Stimulated activated memory B cell treated with anti-CD40 and anti-IgM and Interleukin-4, amounts not matched to agents 10 μg/mL and 1 μg/mL and 100 μg/mL, for 72 hours (primary cell): ENCODE measurements around the gene RNF212B.
"Not testable (repeated sequence)": the region's sequence is repeated elsewhere in the genome, so short reads cannot be mapped to it uniquely, and the experiment has no call there.

Source experiments
- ATAC-seq: fragments of 150-1000 bp; cut with Tn5 transposase; 2 replicates; pipeline ENCODE4 v1.10.0; 2021
- H3K27ac Mint-ChIP-seq: one replicate; pipeline ENCODE4 v1.8.0; 2022; ENCODE audit warnings: mild to moderate bottlenecking, mixed read lengths
- H3K27me3 Mint-ChIP-seq: one replicate; pipeline ENCODE4 v1.8.0; 2022; ENCODE audit warnings: mixed read lengths
- H3K36me3 Mint-ChIP-seq: one replicate; pipeline ENCODE4 v1.8.0; 2022; ENCODE audit warnings: mixed read lengths
- H3K4me1 Mint-ChIP-seq: one replicate; pipeline ENCODE4 v1.8.0; 2022; ENCODE audit warnings: mixed read lengths
- H3K4me3 Mint-ChIP-seq: one replicate; pipeline ENCODE4 v1.8.0; 2022; ENCODE audit warnings: mild to moderate bottlenecking, moderate library complexity, mixed read lengths
- H3K9me3 Mint-ChIP-seq: one replicate; pipeline ENCODE4 v1.8.0; 2022; ENCODE audit warnings: mixed read lengths

Gene RNF212B

GRCh38 chr14:23237772-23238594 lies at the start of gene RNF212B:
Gene RNF212B, plus strand, starts transcription at chr14:23237936. Its CDS starts 2,410 bp downstream, at chr14:23240346.
- Mint-ChIP-seq H3K9me3 (no peaks in the 10 kb centered on the region), H3K36me3 (peaks cover 5% of the 10 kb centered on the region), H3K4me1 (peaks cover 20% of the 10 kb centered on the region), H3K27me3 (peaks cover 42% of the 10 kb centered on the region), H3K27ac (no peak within 1 kb of the TSS), H3K4me3 (peak within 1 kb of the TSS; percentile 65)
- ATAC-seq = peak; percentile 70

GRCh38 chr14:23193432-23193831 lies 44.3 kb upstream of the RNF212B start:
- H3K27ac Mint-ChIP-seq = no peak overlapping the region
- ATAC-seq = no peak

GRCh38 chr14:23195552-23196101 lies 42.1 kb upstream of the RNF212B start:
- Mint-ChIP-seq H3K9me3 (peaks cover 4% of the 10 kb centered on the region), H3K4me1 (no peaks in the 10 kb centered on the region), H3K27me3 (peaks cover 8% of the 10 kb centered on the region), H3K27ac (no peak overlapping the region), H3K36me3 (no peaks in the 10 kb centered on the region), H3K4me3 (no peak overlapping the region)
- ATAC-seq = no peak

More at GRCh38 chr14:23193432-23193831, 44.3 kb upstream of the RNF212B start:
- Mint-ChIP-seq H3K4me1 (no peaks in the 10 kb centered on the region), H3K9me3 (peaks cover 4% of the 10 kb centered on the region), H3K4me3 (no peak overlapping the region), H3K27me3 (peaks cover 8% of the 10 kb centered on the region), H3K36me3 (no peaks in the 10 kb centered on the region)

- H3K4me3 Mint-ChIP-seq, H3K36me3 Mint-ChIP-seq, H3K27me3 Mint-ChIP-seq, H3K27ac Mint-ChIP-seq, ATAC-seq, H3K4me1 Mint-ChIP-seq, H3K9me3 Mint-ChIP-seq: not testable (repeated sequence)
Measured at GRCh38 chr14:23196487-23196886, 41.2 kb upstream of the RNF212B start.

GRCh38 chr14:23199141-23199540 lies 38.6 kb upstream of the RNF212B start:
- not testable (repeated sequence) for H3K4me3 Mint-ChIP-seq, H3K4me1 Mint-ChIP-seq, H3K9me3 Mint-ChIP-seq, H3K27ac Mint-ChIP-seq, H3K27me3 Mint-ChIP-seq, ATAC-seq, H3K36me3 Mint-ChIP-seq

- H3K27me3 Mint-ChIP-seq = peaks cover 10% of the 10 kb centered on the region
- no peaks in the 10 kb centered on the region for H3K4me1 Mint-ChIP-seq
- H3K36me3 Mint-ChIP-seq = no peaks in the 10 kb centered on the region
- no peak overlapping the region for H3K4me3 Mint-ChIP-seq
- no peak overlapping the region for H3K27ac Mint-ChIP-seq
- ATAC-seq = no peak
- H3K9me3 Mint-ChIP-seq = no peaks in the 10 kb centered on the region
Measured at GRCh38 chr14:23202001-23202400, 35.7 kb upstream of the RNF212B start.

GRCh38 chr14:23206422-23207145 lies 31.2 kb upstream of the RNF212B start:
- ATAC-seq = no peak
- H3K27ac Mint-ChIP-seq = no peak overlapping the region
- no peaks in the 10 kb centered on the region for H3K4me1 Mint-ChIP-seq
- H3K36me3 Mint-ChIP-seq = no peaks in the 10 kb centered on the region
- H3K27me3 Mint-ChIP-seq = peaks cover 44% of the 10 kb centered on the region
- no peaks in the 10 kb centered on the region for H3K9me3 Mint-ChIP-seq
- H3K4me3 Mint-ChIP-seq = no peak overlapping the region

GRCh38 chr14:23207146-23207540 lies 30.6 kb upstream of the RNF212B start:
- Mint-ChIP-seq H3K27me3 (peaks cover 46% of the 10 kb centered on the region), H3K36me3 (no peaks in the 10 kb centered on the region), H3K4me3 (no peak overlapping the region)

GRCh38 chr14:23208324-23208723 lies 29.4 kb upstream of the RNF212B start:
- H3K27ac Mint-ChIP-seq = no peak overlapping the region
- H3K4me1 Mint-ChIP-seq = no peaks in the 10 kb centered on the region
- no peaks in the 10 kb centered on the region for H3K9me3 Mint-ChIP-seq
- H3K4me3 Mint-ChIP-seq = no peak overlapping the region
- ATAC-seq = no peak
- peaks cover 49% of the 10 kb centered on the region for H3K27me3 Mint-ChIP-seq
- H3K36me3 Mint-ChIP-seq = no peaks in the 10 kb centered on the region

More at GRCh38 chr14:23207146-23207540, 30.6 kb upstream of the RNF212B start:
- H3K27ac Mint-ChIP-seq = no peak overlapping the region
- H3K4me1 Mint-ChIP-seq = no peaks in the 10 kb centered on the region
- no peaks in the 10 kb centered on the region for H3K9me3 Mint-ChIP-seq
- no peak for ATAC-seq

GRCh38 chr14:23209651-23210423 lies 27.9 kb upstream of the RNF212B start:
- no peak for ATAC-seq
- Mint-ChIP-seq H3K27ac (no peak overlapping the region), H3K4me1 (no peaks in the 10 kb centered on the region), H3K9me3 (no peaks in the 10 kb centered on the region), H3K4me3 (no peak overlapping the region), H3K27me3 (peaks cover 55% of the 10 kb centered on the region), H3K36me3 (no peaks in the 10 kb centered on the region)

- Mint-ChIP-seq H3K27ac (no peak overlapping the region), H3K4me1 (peaks cover 9% of the 10 kb centered on the region), H3K9me3 (peaks cover 4% of the 10 kb centered on the region), H3K4me3 (no peak overlapping the region), H3K27me3 (peaks cover 69% of the 10 kb centered on the region), H3K36me3 (no peaks in the 10 kb centered on the region)
- no peak for ATAC-seq
Measured at GRCh38 chr14:23215421-23215820, 22.3 kb upstream of the RNF212B start.

GRCh38 chr14:23217032-23218020 lies 20.4 kb upstream of the RNF212B start:
- peaks cover 9% of the 10 kb centered on the region for H3K4me1 Mint-ChIP-seq
- H3K4me3 Mint-ChIP-seq = no peak overlapping the region
- no peaks in the 10 kb centered on the region for H3K36me3 Mint-ChIP-seq
- peaks cover 4% of the 10 kb centered on the region for H3K9me3 Mint-ChIP-seq
- ATAC-seq = no peak
- H3K27ac Mint-ChIP-seq = no peak overlapping the region
- H3K27me3 Mint-ChIP-seq = peaks cover 77% of the 10 kb centered on the region

GRCh38 chr14:23219075-23219474 lies 18.7 kb upstream of the RNF212B start:
- H3K4me3 Mint-ChIP-seq = no peak overlapping the region
- H3K27ac Mint-ChIP-seq = no peak overlapping the region
- peaks cover 4% of the 10 kb centered on the region for H3K9me3 Mint-ChIP-seq
- peaks cover 9% of the 10 kb centered on the region for H3K4me1 Mint-ChIP-seq
- peaks cover 73% of the 10 kb centered on the region for H3K27me3 Mint-ChIP-seq
- ATAC-seq = no peak
- H3K36me3 Mint-ChIP-seq = no peaks in the 10 kb centered on the region

- not testable (repeated sequence) for H3K36me3 Mint-ChIP-seq, ATAC-seq, H3K9me3 Mint-ChIP-seq, H3K4me3 Mint-ChIP-seq, H3K27ac Mint-ChIP-seq
- peaks cover 49% of the 10 kb centered on the region for H3K27me3 Mint-ChIP-seq
- peaks cover 13% of the 10 kb centered on the region for H3K4me1 Mint-ChIP-seq
Measured at GRCh38 chr14:23224958-23225357, 12.8 kb upstream of the RNF212B start.
